ENCODE data around the gene TPST1.

The TPST1 gene

GRCh38 chr7:66246554-66247171 lies 41.5 kb downstream of the TPST1 start:
- H3K36me3 ChIP-seq = no peaks in the 10 kb centered on the region
- no peak overlapping the region for H3K4me3 ChIP-seq (ENCODE audit: low read depth in 1 of 2, low read length in 1 of 2)
- H3K27me3 ChIP-seq = no peaks in the 10 kb centered on the region
- TF ChIP-seq CTCF (IDR thresholded peaks at IDR 0.05) = no peak
- no peak overlapping the region for H3K27ac ChIP-seq
- H3K4me1 ChIP-seq (ENCODE audit: control insufficient read depth in 1 of 2, insufficient read depth in 1 of 2, low read depth in 1 of 2, low read length in 1 of 2) = peaks cover 14 to 16% of the 10 kb centered on the region in 2 experiments
- no peaks in the 10 kb centered on the region for H3K9me3 ChIP-seq

GRCh38 chr7:66247380-66248078 lies 42.4 kb downstream of the TPST1 start:
- peaks cover 14 to 16% of the 10 kb centered on the region in 2 experiments for H3K4me1 ChIP-seq (ENCODE audit: control insufficient read depth in 1 of 2, insufficient read depth in 1 of 2, low read depth in 1 of 2, low read length in 1 of 2)
- H3K27me3 ChIP-seq = no peaks in the 10 kb centered on the region
- no peaks in the 10 kb centered on the region for H3K9me3 ChIP-seq
- H3K4me3 ChIP-seq (ENCODE audit: low read depth in 1 of 2, low read length in 1 of 2) = no peak overlapping the region
- no peak for TF ChIP-seq CTCF (IDR thresholded peaks at IDR 0.05)
- no peaks in the 10 kb centered on the region for H3K36me3 ChIP-seq
- H3K27ac ChIP-seq = no peak overlapping the region

GRCh38 chr7:66250711-66251110 lies 45.6 kb downstream of the TPST1 start:
- Histone ChIP-seq H3K27ac (no peak overlapping the region), H3K4me3 (ENCODE audit: low read depth in 1 of 2, low read length in 1 of 2) (no peak overlapping the region)
- no peak for TF ChIP-seq CTCF (IDR thresholded peaks at IDR 0.05)

GRCh38 chr7:66255534-66256100 lies 50.5 kb downstream of the TPST1 start:
- H3K36me3 ChIP-seq = no peaks in the 10 kb centered on the region
- no peaks in the 10 kb centered on the region for H3K9me3 ChIP-seq
- peak overlapping the region in 1 of 2 experiments; percentile 16 for H3K4me3 ChIP-seq (ENCODE audit: low read depth in 1 of 2, low read length in 1 of 2)
- TF ChIP-seq CTCF (IDR thresholded peaks at IDR 0.05) = no peak
- H3K27ac ChIP-seq = peak overlapping the region; percentile 83
- no peaks in the 10 kb centered on the region for H3K27me3 ChIP-seq
- H3K4me1 ChIP-seq (ENCODE audit: control insufficient read depth in 1 of 2, insufficient read depth in 1 of 2, low read depth in 1 of 2, low read length in 1 of 2) = peaks cover 40 to 48% of the 10 kb centered on the region in 2 experiments

More at GRCh38 chr7:66250711-66251110, 45.6 kb downstream of the TPST1 start:
- no peaks in the 10 kb centered on the region for H3K9me3 ChIP-seq
- no peaks in the 10 kb centered on the region for H3K36me3 ChIP-seq
- H3K4me1 ChIP-seq (ENCODE audit: control insufficient read depth in 1 of 2, insufficient read depth in 1 of 2, low read depth in 1 of 2, low read length in 1 of 2) = peaks cover 31 to 35% of the 10 kb centered on the region in 2 experiments
- H3K27me3 ChIP-seq = no peaks in the 10 kb centered on the region

- TF ChIP-seq CTCF (IDR thresholded peaks at IDR 0.05) = no peak
- H3K27ac ChIP-seq = peak overlapping the region; percentile 83
- peak overlapping the region in 1 of 2 experiments; percentile 7 for H3K4me3 ChIP-seq (ENCODE audit: low read depth in 1 of 2, low read length in 1 of 2)
- peaks cover 36 to 44% of the 10 kb centered on the region in 2 experiments for H3K4me1 ChIP-seq (ENCODE audit: control insufficient read depth in 1 of 2, insufficient read depth in 1 of 2, low read depth in 1 of 2, low read length in 1 of 2)
- H3K27me3 ChIP-seq = no peaks in the 10 kb centered on the region
- H3K36me3 ChIP-seq = no peaks in the 10 kb centered on the region
- no peaks in the 10 kb centered on the region for H3K9me3 ChIP-seq
Observed at GRCh38 chr7:66256281-66256680, 51.1 kb downstream of the TPST1 start.
